NT2/D1 (cell line): ENCODE measurements around the gene HSPA1B.

ENCODE experiments used
- SUZ12 ChIP-seq: IDR thresholded peaks from 2 replicates; pipeline ENCODE4 v1.6.1; 2011; ENCODE audit not compliant: insufficient read length, insufficient read depth; ENCODE audit errors: extremely low read depth
- YY1 ChIP-seq: IDR thresholded peaks from 2 replicates; pipeline ENCODE4 v1.6.1; 2011; ENCODE audit not compliant: insufficient read length, insufficient read depth
- ZNF274 ChIP-seq: IDR thresholded peaks from 2 replicates; pipeline ENCODE4 v1.6.1; 2011; ENCODE audit warnings: mild to moderate bottlenecking, low read depth, low read length

- TF ChIP-seq ZNF274: no peak
- no peak for TF ChIP-seq SUZ12
- no peak for TF ChIP-seq YY1
Measured at GRCh38 chr6:31861150-31861549, 33.6 kb downstream of the HSPA1B start.
